ENCODE results near the gene GZMH.

The GZMH gene

DNA sequence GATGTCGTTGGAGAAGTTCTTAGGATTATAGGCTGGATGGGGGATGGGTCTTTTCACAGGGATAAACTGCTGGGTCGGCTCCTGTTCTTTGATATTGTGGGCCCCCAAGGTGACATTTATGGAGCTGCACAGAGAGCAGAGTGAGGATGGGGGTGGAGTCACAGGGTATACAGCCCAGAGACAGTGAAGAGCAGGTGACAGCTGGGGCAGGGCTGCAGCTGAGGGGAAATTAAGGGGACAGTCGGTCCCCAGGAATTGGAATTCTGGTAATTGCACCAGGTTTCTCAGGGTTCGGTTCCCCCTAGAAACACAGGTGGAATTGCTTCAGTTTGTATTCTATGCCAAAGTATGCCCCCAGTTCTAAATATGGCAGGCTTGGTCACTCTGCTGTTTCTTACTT, 22.9 kb upstream of the GZMH start:
- TF ChIP-seq, protein P1, sequence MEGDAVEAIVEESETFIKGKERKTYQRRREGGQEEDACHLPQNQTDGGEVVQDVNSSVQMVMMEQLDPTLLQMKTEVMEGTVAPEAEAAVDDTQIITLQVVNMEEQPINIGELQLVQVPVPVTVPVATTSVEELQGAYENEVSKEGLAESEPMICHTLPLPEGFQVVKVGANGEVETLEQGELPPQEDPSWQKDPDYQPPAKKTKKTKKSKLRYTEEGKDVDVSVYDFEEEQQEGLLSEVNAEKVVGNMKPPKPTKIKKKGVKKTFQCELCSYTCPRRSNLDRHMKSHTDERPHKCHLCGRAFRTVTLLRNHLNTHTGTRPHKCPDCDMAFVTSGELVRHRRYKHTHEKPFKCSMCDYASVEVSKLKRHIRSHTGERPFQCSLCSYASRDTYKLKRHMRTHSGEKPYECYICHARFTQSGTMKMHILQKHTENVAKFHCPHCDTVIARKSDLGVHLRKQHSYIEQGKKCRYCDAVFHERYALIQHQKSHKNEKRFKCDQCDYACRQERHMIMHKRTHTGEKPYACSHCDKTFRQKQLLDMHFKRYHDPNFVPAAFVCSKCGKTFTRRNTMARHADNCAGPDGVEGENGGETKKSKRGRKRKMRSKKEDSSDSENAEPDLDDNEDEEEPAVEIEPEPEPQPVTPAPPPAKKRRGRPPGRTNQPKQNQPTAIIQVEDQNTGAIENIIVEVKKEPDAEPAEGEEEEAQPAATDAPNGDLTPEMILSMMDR (IDR thresholded peaks at IDR 0.05; ENCODE audit: borderline replicate concordance, control extremely low read depth, extremely low read depth, insufficient read depth, missing control alignments) = no peak
- in situ Hi-C loops (cut with MboI; ENCODE audit: low sequenced_read_pairs, unreplicated experiment) = no loop called here
- no peak for DNase-seq (ENCODE audit: low spot score)

DNA sequence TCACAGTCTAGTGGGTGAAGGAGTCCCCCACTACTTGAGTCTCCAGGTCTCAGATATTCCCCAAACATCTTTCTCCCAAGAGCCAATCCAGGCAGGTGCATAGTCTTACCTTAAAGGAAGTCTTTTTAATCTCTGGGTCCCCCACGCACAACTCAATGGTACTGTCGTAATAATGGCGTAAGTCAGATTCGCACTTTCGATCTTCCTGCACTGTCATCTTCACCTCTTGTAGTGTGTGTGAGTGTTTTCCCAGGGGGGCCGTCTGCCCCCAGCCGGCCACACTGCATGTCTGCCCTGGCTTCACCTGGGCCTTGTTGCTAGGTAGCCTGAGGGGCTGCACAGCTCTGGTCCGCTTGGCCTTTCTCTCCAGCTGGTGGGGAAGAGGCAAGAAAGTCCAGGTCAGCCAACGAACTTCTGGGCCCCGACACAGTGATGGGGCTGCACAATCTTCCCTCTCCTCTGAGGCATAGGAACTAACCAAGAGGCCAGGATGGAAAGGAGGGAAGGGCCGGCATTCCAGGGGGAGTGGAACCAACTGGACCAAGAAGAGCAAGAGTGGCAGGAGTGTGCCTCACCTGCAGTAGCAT, 22.4 kb upstream of the GZMH start:
- DNase-seq (ENCODE audit: low spot score) = no peak
- TF ChIP-seq, protein P1 (IDR thresholded peaks at IDR 0.05; ENCODE audit: borderline replicate concordance, control extremely low read depth, extremely low read depth, insufficient read depth, missing control alignments) = no peak
- in situ Hi-C loops (cut with MboI; ENCODE audit: low sequenced_read_pairs, unreplicated experiment) = no loop called here

DNA sequence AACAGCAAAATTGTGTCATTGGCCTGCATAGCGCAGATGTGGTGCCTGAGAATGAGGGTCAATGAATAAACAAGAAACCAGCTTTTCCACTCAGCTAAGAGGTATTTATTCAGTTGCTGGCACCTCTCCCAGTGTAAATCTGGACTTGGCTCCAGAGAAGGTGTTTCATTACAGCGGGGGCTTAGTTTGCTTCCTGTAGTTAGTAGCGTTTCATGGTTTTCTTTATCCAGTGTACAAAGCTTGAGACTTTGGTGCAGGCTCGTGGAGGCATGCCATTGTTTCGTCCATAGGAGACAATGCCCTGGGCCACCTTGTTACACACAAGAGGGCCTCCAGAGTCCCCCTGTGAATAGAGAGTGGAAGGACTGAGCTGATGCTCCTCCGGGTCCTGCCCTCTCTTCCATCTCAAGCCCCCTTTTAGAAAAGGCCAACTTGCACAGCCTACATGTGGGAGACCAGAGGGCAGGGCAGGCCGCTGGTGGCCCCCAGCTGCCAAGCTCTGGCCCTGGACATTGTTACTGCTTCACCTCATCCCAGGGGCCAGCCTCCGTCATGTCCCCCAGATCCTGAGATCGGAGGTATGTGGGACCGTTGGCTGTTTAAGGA, 21.5 kb upstream of the GZMH start:
- DNase-seq (ENCODE audit: low spot score) = no peak
- in situ Hi-C loops (cut with MboI; ENCODE audit: low sequenced_read_pairs, unreplicated experiment) = no loop called here
- TF ChIP-seq, protein P1 (IDR thresholded peaks at IDR 0.05; ENCODE audit: borderline replicate concordance, control extremely low read depth, extremely low read depth, insufficient read depth, missing control alignments) = no peak

DNA sequence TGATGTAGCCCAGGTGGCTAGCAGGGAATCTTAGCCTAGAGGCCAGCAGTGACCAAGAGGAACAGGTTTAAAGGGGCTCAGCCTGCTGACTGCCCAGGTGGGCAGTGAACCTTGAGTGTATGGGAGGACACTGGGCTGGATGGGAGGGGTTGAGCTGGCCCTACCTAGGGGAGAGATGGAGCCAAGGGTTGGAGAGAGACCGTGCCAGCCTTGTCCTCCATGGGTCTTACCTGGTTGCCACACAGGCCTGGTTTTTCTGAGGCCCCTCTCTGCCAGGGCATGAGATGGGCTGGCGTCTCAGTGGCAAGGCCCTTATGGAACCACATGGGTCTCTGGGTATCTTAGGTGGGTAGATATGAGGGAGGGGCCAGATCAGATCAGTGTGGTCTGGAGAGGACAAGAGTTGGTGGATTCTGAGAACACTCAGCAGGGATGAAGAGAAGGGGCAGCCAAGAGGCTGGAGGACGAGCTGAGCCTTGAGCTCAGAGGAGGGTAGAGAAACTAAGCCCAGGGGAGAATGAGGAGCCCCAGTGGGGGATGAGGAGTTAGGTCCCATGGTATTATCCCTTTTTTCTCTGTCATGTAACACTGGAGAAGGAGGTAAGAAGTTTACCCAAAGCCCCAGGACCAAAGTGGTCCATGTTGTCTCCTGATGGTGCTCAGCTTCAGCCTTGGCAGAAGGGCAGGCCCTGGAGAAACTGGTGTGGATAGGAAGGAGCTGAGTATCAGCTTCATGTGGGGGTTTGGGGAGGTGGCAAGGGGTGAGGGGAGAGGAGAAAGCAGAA, 20.8 kb upstream of the GZMH start:
- TF ChIP-seq, protein P1 (IDR thresholded peaks at IDR 0.05; ENCODE audit: borderline replicate concordance, control extremely low read depth, extremely low read depth, insufficient read depth, missing control alignments) = no peak
- DNase-seq (ENCODE audit: low spot score) = no peak
- in situ Hi-C loops (cut with MboI; ENCODE audit: low sequenced_read_pairs, unreplicated experiment) = no loop called here

DNA sequence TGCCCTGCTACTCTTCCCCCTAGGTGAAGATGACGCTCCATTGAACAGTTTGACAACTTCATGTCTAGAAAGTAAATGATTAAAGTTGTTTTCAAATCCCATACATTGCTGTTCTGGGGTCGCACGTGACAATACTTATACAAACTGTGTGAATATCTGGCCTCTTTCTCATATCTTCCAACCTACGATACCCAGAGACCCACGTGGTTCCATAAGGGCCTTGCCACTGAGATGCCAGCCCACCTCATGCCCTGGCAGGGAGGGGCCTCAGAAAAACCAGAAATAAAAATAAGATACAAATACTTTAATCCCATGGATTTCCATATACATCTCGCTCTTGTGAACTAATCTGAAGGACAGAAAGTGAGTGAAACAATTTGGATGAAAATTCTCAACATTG, 20.0 kb upstream of the GZMH start:
- in situ Hi-C loops (cut with MboI; ENCODE audit: low sequenced_read_pairs, unreplicated experiment) = no loop called here
- TF ChIP-seq, protein P1 (IDR thresholded peaks at IDR 0.05; ENCODE audit: borderline replicate concordance, control extremely low read depth, extremely low read depth, insufficient read depth, missing control alignments) = no peak
- no peak for DNase-seq (ENCODE audit: low spot score)

DNA sequence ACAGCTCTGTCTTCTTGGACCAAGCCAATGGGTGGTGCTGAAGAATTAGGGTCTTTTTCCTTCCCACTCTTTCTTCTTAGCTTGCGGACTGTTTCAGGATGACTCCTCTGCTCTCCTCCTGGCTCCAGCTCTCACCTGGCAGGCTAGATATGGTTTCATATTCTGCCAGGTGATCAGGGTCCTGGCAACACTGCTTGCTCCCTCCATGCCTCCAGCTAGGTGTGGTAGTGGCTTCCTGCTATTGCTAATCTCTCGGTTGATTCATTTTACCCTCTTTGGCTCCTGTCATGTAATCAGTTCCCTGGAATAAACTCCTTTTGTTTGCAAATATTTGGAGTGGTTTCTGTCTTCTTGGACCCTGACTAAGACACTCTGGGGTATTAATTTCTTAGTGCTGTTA, 4.3 kb upstream of the GZMH start:
- no peak for DNase-seq (ENCODE audit: low spot score)
- TF ChIP-seq, protein P1 (IDR thresholded peaks at IDR 0.05; ENCODE audit: borderline replicate concordance, control extremely low read depth, extremely low read depth, insufficient read depth, missing control alignments) = no peak
- in situ Hi-C loops (cut with MboI; ENCODE audit: low sequenced_read_pairs, unreplicated experiment) = no loop called here
